ENCODE results near the gene FLYWCH2. TPM values are rescaled to one million over a fixed set of nuclear protein-coding genes. Genes with fewer than 3 reads are reported as not detected.

FLYWCH2 gene
- total RNA-seq, 1 donor from 2014 or later: 30.5 TPM

GRCh38 chr16:2896480-2897010 is 13.5 kb downstream of the FLYWCH2 start:
- no peaks in the 10 kb centered on the region for H3K4me1 Mint-ChIP-seq (ENCODE audit: low read depth, unreplicated experiment)
- no peak overlapping the region for H3K4me3 Mint-ChIP-seq (ENCODE audit: unreplicated experiment)
- H3K27ac Mint-ChIP-seq (ENCODE audit: unreplicated experiment): no peak overlapping the region
- H3K27me3 Mint-ChIP-seq (ENCODE audit: unreplicated experiment): no peaks in the 10 kb centered on the region
- H3K9me3 Mint-ChIP-seq (ENCODE audit: unreplicated experiment): peaks cover 2% of the 10 kb centered on the region
- TF ChIP-seq CTCF (IDR thresholded peaks at IDR 0.05; ENCODE audit: partially characterized antibody, unreplicated experiment): no peak
- no peaks in the 10 kb centered on the region for H3K36me3 Mint-ChIP-seq (ENCODE audit: unreplicated experiment)
- no peak for DNase-seq

DNA sequence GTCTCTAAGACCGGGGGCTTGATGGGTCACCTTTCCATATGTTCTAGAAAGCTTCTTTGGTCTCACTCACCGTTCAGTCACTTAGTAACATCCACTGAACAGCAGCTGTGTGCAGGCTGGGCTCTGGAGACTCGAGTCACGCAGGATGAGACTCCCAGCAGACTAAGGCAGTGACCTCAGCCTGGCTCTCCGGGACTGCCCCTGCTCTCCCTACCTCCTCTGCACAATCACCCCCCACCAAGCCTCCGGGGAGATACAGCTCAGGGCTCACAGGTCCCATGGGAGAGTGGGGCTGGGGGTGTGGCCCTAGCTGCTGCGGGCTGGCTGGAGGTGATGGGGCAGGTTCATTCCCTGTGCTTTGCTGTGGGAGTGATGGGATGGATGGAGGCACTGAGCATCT is 14.1 kb downstream of the FLYWCH2 start:
- H3K4me3 Mint-ChIP-seq (ENCODE audit: unreplicated experiment): no peak overlapping the region
- no peak for TF ChIP-seq CTCF (IDR thresholded peaks at IDR 0.05; ENCODE audit: partially characterized antibody, unreplicated experiment)
- DNase-seq: no peak
- H3K27ac Mint-ChIP-seq (ENCODE audit: unreplicated experiment): no peak overlapping the region
- no peaks in the 10 kb centered on the region for H3K4me1 Mint-ChIP-seq (ENCODE audit: low read depth, unreplicated experiment)
- no peaks in the 10 kb centered on the region for H3K27me3 Mint-ChIP-seq (ENCODE audit: unreplicated experiment)
- no peaks in the 10 kb centered on the region for H3K36me3 Mint-ChIP-seq (ENCODE audit: unreplicated experiment)
- H3K9me3 Mint-ChIP-seq (ENCODE audit: unreplicated experiment): peaks cover 2% of the 10 kb centered on the region

GRCh38 chr16:2898831-2899563 is 16.0 kb downstream of the FLYWCH2 start:
- Mint-ChIP-seq H3K27ac (ENCODE audit: unreplicated experiment) (no peak overlapping the region), H3K9me3 (ENCODE audit: unreplicated experiment) (peaks cover 2% of the 10 kb centered on the region), H3K4me3 (ENCODE audit: unreplicated experiment) (no peak overlapping the region), H3K27me3 (ENCODE audit: unreplicated experiment) (no peaks in the 10 kb centered on the region), H3K4me1 (ENCODE audit: low read depth, unreplicated experiment) (no peaks in the 10 kb centered on the region), H3K36me3 (ENCODE audit: unreplicated experiment) (no peaks in the 10 kb centered on the region)
- no peak for DNase-seq
- TF ChIP-seq CTCF (IDR thresholded peaks at IDR 0.05; ENCODE audit: partially characterized antibody, unreplicated experiment): no peak

- Mint-ChIP-seq H3K27me3 (ENCODE audit: unreplicated experiment) (no peaks in the 10 kb centered on the region), H3K9me3 (ENCODE audit: unreplicated experiment) (peaks cover 3% of the 10 kb centered on the region), H3K4me1 (ENCODE audit: low read depth, unreplicated experiment) (no peaks in the 10 kb centered on the region), H3K4me3 (ENCODE audit: unreplicated experiment) (no peak overlapping the region), H3K27ac (ENCODE audit: unreplicated experiment) (no peak overlapping the region), H3K36me3 (ENCODE audit: unreplicated experiment) (no peaks in the 10 kb centered on the region)
- no peak for TF ChIP-seq CTCF (IDR thresholded peaks at IDR 0.05; ENCODE audit: partially characterized antibody, unreplicated experiment)
- DNase-seq: no peak
Observed at GRCh38 chr16:2899564-2900072, 16.6 kb downstream of the FLYWCH2 start.

DNA sequence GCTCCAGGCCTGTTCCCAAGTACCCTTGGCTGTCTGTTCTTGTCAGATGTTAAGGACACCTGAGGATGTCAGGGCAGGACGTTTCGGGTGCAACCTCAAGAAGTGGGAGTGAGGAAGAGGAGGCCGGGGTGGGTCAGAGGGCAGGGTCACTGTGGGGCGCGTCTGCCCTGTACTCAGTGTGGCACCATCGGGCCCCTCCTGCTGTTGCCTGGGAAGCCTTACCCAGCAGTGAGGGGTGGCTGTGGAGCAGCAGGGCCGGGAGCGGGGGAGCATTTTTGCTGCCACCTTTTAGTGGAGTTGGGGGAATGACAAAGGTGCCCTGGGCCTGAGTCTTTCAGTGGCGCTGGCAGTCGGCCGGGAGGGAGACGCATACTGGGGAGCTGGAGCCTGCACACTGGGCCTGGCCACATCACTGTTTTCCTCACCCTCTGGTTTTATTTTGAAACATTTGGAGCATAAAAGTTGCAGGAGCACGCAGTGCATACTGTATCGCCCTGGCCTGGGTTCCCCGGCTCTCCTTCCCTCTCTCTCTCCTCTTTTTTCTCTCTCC is 17.6 kb downstream of the FLYWCH2 start:
- TF ChIP-seq CTCF (IDR thresholded peaks at IDR 0.05; ENCODE audit: partially characterized antibody, unreplicated experiment): no peak
- H3K27me3 Mint-ChIP-seq (ENCODE audit: unreplicated experiment): no peaks in the 10 kb centered on the region
- peaks cover 4% of the 10 kb centered on the region for H3K9me3 Mint-ChIP-seq (ENCODE audit: unreplicated experiment)
- no peak for DNase-seq
- H3K36me3 Mint-ChIP-seq (ENCODE audit: unreplicated experiment): no peaks in the 10 kb centered on the region
- H3K4me3 Mint-ChIP-seq (ENCODE audit: unreplicated experiment): no peak overlapping the region
- no peak overlapping the region for H3K27ac Mint-ChIP-seq (ENCODE audit: unreplicated experiment)
- H3K4me1 Mint-ChIP-seq (ENCODE audit: low read depth, unreplicated experiment): no peaks in the 10 kb centered on the region

Measured in glutamatergic neuron (in vitro differentiated cells).